M059J (cell line): ENCODE results near the gene SEMA3F. TPM values are rescaled to one million over a fixed set of nuclear protein-coding genes. Genes with fewer than 3 reads are reported as not detected.

ENCODE experiments used
- DNase-seq: peaks from one replicate; pipeline ENCODE4 v3.0.0-alpha.2; 2012; ENCODE audit warnings: low read depth
- total RNA-seq: library from RNA; depleted of rRNA; stranded (reverse); fragments of >200 nt; shearing (Covaris generic); gene quantifications from 2 replicates; pipeline ENCODE4 v1.2.3, GENCODE V29; 2014

Gene SEMA3F
- total RNA-seq, 1 experiment from 2014 or later: 6.6 TPM

GRCh38 chr3:50170689-50171088 lies 15.6 kb downstream of the SEMA3F start:
- peak; percentile 84 for DNase-seq

- no peak for DNase-seq
Observed at GRCh38 chr3:50171540-50172301, 16.6 kb downstream of the SEMA3F start.

DNA sequence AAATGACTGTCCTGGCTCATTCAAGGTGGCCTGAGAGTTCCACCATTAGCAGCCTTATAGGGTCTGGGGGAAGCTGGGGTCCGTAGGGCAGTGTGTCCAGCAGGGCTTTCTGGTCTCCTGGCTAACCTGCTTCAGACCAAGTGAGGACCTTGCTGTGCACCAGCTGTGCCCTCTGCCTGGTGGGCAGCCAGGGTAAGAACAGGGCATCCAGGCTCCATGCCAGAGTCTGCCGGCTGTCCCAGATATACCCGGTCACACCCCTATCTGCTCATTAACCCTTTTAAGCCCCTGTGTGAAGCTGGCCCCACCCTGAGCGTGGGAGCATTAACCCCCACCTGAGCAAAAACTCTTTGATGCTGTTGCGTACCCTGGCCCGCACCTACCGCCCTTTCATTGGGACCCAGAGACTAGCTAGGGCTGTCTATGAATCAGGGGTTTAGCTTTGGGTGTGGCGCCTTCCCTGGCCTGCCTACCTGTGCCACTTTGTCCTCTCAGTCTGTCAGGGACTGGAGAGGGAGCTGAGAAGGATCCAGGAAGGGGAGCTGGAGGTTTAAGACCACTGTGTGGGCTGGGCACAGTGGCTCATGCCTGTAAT lies 17.6 kb downstream of the SEMA3F start:
- DNase-seq: no peak

DNA sequence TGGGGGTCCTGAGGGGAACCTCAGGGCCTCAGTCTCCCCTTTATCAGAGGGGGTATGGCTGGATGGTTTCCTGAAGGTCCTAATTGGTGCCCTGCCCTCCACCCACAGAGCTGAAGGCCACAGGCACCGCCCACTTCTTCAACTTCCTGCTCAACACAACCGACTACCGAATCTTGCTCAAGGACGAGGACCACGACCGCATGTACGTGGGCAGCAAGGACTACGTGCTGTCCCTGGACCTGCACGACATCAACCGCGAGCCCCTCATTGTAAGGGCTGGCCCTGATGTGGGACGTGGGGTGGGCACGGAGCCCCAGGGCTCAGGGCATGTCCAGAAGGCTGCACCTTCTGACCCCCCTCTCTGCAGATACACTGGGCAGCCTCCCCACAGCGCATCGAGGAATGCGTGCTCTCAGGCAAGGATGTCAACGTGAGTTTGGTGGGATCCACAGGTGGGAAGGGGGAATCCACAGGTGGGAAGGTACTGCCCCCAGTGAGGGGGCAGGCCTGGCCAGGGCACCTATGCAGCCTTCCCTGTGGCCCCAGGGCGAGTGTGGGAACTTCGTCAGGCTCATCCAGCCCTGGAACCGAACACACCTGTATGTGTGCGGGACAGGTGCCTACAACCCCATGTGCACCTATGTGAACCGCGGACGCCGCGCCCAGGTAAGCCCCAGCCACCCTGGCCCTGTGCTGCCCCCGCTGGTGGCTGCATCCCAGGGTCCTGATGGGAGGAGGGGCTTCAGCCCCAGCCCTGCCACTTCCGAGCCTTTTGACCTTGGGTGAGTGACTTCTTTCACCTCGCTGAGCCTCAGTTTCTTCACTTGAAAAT lies 18.8 kb downstream of the SEMA3F start:
- no peak for DNase-seq

GRCh38 chr3:50174517-50174895 lies 19.4 kb downstream of the SEMA3F start:
- DNase-seq: no peak

DNA sequence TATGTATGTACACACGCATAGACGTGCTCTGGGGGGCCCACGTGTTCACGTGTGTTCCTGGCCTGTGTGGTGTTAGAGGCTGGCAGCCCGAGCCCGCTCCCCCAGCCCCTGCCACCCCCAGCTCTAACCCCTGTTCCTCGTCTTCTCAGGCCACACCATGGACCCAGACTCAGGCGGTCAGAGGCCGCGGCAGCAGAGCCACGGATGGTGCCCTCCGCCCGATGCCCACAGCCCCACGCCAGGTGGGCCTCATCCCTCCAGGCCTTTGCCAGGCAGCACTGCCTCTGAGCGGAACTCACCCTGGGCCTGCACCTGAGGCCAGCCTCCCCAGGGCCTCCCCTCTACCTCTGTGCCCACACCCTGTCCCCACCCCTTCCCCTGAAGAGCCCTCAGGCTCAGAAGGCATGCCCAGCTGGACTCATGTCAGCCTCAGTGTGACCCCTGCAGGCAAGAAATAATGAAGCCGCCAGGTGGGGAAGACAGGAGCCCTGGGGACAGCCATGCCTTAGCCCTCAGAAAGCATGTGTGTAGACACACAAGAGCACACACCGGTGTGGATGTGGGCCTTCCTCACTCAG lies 19.9 kb downstream of the SEMA3F start:
- no peak for DNase-seq

GRCh38 chr3:50177346-50177745 lies 22.2 kb downstream of the SEMA3F start:
- DNase-seq: no peak

- no peak for DNase-seq
Observed at GRCh38 chr3:50179710-50180109, 24.6 kb downstream of the SEMA3F start.

DNA sequence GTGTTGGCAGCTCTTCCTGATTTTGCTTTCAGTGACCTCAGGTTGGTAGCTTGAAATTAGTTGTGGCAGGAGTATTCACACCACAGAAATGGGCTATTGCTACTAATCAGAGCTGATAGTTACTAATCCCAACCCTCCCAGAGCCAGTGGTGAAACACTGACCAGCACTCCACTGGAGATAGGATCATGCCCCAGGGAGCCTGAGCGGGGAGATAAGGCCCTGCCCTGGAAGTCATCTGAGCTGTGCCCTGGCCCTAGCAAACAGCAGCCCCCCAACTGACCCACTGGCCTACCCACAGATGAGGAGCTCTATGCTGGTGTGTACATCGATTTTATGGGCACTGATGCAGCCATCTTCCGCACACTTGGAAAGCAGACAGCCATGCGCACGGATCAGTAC lies 26.9 kb downstream of the SEMA3F start:
- DNase-seq: no peak

- no peak for DNase-seq
Observed at GRCh38 chr3:50182533-50183099, 27.5 kb downstream of the SEMA3F start.

- no peak for DNase-seq
Observed at GRCh38 chr3:50183755-50184154, 28.6 kb downstream of the SEMA3F start.

DNA sequence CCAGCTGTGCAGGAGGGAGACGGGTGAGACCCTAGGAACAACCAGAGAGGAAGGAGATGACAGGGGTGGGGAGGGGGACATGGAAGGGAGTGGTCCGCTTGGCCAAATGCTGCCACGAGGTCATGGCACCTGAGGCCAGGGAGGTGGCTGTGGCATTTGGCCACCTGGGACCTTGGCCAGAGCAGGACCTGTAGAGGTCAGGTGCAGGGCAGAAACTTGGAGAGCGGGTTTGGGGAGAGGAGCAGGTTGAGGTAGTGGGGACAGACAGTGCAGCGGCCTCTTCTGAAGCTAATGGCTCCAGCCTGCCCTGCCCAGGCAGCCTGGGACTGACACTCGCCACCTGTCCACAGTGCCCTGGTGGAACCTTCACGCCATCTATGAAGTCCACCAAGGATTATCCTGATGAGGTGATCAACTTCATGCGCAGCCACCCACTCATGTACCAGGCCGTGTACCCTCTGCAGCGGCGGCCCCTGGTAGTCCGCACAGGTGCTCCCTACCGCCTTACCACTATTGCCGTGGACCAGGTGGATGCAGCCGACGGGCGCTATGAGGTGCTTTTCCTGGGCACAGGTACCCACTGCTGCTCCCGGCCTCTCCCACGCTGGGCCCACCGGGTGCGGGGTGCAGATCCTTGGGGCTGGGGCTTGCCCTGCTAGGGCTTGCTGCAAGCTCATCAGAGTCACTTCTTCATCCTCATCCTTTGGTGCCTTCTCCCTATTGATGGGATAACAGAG lies 29.3 kb downstream of the SEMA3F start:
- DNase-seq: no peak

- no peak for DNase-seq
Observed at GRCh38 chr3:50185230-50185629, 30.1 kb downstream of the SEMA3F start.

DNA sequence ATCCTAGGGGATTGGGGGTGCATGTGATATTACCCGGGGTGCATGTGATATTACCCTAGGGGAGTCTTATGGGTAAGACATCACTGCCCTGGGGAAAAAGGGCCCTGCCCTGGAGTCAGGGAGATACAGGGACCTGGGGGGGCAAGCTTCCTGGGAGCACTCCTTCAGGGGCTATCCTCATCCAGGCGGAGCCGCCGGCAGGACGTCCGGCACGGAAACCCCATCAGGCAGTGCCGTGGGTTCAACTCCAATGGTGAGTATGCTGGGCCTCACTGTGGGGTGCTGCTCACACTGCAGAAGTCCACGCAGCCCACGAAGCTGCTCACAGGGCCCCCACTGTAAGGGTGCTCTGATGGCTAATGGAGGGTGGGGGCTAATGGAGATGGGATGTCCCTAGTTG lies 31.0 kb downstream of the SEMA3F start:
- no peak for DNase-seq

GRCh38 chr3:50187750-50188149 lies 32.6 kb downstream of the SEMA3F start:
- DNase-seq: no peak

GRCh38 chr3:50189274-50189673 lies 34.1 kb downstream of the SEMA3F start:
- DNase-seq: peak; percentile 75

- no peak for DNase-seq
Observed at GRCh38 chr3:50189989-50190388, 34.9 kb downstream of the SEMA3F start.

- no peak for DNase-seq
Observed at GRCh38 chr3:50190936-50191660, 36.0 kb downstream of the SEMA3F start, which contains the start of gene GNAT1. Gene GNAT1 (plus strand): TSS chr3:50191610. CDS start chr3:50191726, 116 bp downstream.

DNA sequence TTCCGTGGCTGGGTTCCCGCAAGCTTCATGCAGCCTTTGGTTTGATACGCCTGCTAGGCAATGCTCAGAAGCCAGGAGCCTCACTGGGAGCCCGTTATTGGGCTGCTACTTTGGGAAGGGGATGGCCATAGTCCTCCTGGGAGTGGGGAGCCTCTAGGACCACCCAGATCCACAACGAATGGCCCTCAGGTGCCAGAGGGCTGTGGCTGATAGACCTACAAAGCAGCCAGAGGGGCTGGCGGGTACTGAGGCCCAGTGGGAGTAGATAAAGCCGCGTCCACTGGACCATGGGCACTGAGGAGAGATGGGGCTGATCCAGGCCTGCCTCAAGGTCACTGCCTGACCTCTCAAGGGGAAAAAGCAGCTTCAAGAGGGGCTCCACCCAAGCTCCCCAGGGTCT lies 37.0 kb downstream of the SEMA3F start:
- DNase-seq: no peak

DNA sequence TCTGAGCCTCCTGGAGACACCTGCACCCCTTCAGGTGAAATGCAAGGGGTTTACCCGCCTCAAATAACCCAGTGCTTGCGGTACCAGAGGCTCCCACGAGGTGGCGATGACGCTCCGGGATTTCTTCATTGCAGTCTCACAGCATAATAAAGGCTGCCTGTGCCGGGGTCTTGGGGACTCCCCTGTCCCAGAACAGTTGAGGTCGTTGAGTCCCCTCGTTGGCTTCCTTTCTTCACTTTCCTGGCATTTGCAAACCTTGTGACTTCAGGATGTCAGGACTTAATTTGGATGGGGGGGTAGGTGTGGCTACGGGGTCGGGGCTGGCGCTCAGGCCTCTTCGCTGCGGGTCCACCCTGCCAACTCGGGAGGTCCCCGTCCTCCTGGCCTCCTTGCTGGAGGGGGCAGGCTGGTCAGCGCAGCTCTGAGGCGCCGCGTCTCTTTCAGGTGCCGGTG lies 37.6 kb downstream of the SEMA3F start:
- peak; percentile 45 for DNase-seq
